HL-60/S4 (cell line): ENCODE measurements around the gene STK17B.

Source experiments
- in situ Hi-C: fragments of 300-500 bp; cut with MboI; formaldehyde crosslinking; loops from 2 replicates; pipeline ENCODE4 v1.14.3; 2022; ENCODE audit warnings: low sequenced_read_pairs

STK17B gene

GRCh38 chr2:196160101-196160500, 11.3 kb downstream of the STK17B start:
- in situ Hi-C loops: no loop called here

- in situ Hi-C loops: no loop called here
These were observed 12.0 kb downstream of the STK17B start for GRCh38 chr2:196159221-196159892.

GRCh38 chr2:196155575-196155974, 15.8 kb downstream of the STK17B start:
- in situ Hi-C loops: no loop called here

- in situ Hi-C loops: no loop called here
These were observed 17.9 kb downstream of the STK17B start for GRCh38 chr2:196153480-196153879.

GRCh38 chr2:196149948-196150347, 21.4 kb downstream of the STK17B start:
- in situ Hi-C loops: no loop called here

- in situ Hi-C loops: no loop called here
These were observed 22.6 kb downstream of the STK17B start for GRCh38 chr2:196148736-196149135.

GRCh38 chr2:196145256-196145655, 26.1 kb downstream of the STK17B start:
- in situ Hi-C loops: no loop called here

GRCh38 chr2:196144513-196145126, 26.8 kb downstream of the STK17B start:
- in situ Hi-C loops: no loop called here

- in situ Hi-C loops: no loop called here
These were observed 27.6 kb downstream of the STK17B start for GRCh38 chr2:196143730-196144131.

- in situ Hi-C loops: no loop called here
These were observed 28.6 kb downstream of the STK17B start for GRCh38 chr2:196142825-196143224.

- in situ Hi-C loops: no loop called here
These were observed 31.2 kb downstream of the STK17B start for GRCh38 chr2:196140213-196140612.

GRCh38 chr2:196137271-196137670, 34.1 kb downstream of the STK17B start:
- in situ Hi-C loops: no loop called here

- in situ Hi-C loops: no loop called here
These were observed 35.2 kb downstream of the STK17B start for GRCh38 chr2:196136151-196136550.

- in situ Hi-C loops: no loop called here
These were observed 39.1 kb downstream of the STK17B start for GRCh38 chr2:196131949-196132925.

- in situ Hi-C loops: no loop called here
These were observed 39.9 kb downstream of the STK17B start for GRCh38 chr2:196131384-196131937.

- in situ Hi-C loops: no loop called here
These were observed 41.1 kb downstream of the STK17B start for GRCh38 chr2:196130039-196130825.

- in situ Hi-C loops: no loop called here
These were observed 42.6 kb downstream of the STK17B start for GRCh38 chr2:196128749-196129148.

GRCh38 chr2:196125596-196125995, 45.8 kb downstream of the STK17B start:
- in situ Hi-C loops: no loop called here

GRCh38 chr2:196123679-196124373, 47.6 kb downstream of the STK17B start:
- in situ Hi-C loops: loop anchor here (25.0 kb wide), 1 partner anchor 338 kb away; no protein-coding TSS in a partner anchor

GRCh38 chr2:196119926-196120325, 51.5 kb downstream of the STK17B start:
- in situ Hi-C loops: loop anchor here (25.0 kb wide), 1 partner anchor 342 kb away; no protein-coding TSS in a partner anchor
